Progenitor cell of endocrine pancreas (in vitro differentiated cells): ENCODE results near the gene CENPS. TPM values are rescaled to one million over a fixed set of nuclear protein-coding genes. Genes with fewer than 3 reads are reported as not detected.

Experiments used
- DNase-seq: peaks from one replicate; pipeline ENCODE4 v3.0.0; 2021; ENCODE audit warnings: low spot score; ENCODE audit not compliant: unreplicated experiment
- H3K27ac Mint-ChIP-seq: 2 replicates; pipeline ENCODE4 v1.8.0; 2021; ENCODE audit warnings: mild to moderate bottlenecking, moderate library complexity, mixed read lengths
- H3K27me3 Mint-ChIP-seq: 2 replicates; pipeline ENCODE4 v1.8.0; 2021; ENCODE audit warnings: mixed read lengths
- H3K36me3 Mint-ChIP-seq: 2 replicates; pipeline ENCODE4 v1.8.0; 2022; ENCODE audit warnings: mixed read lengths; ENCODE audit not compliant: insufficient read depth
- H3K4me1 Mint-ChIP-seq: 2 replicates; pipeline ENCODE4 v1.8.0; 2021; ENCODE audit warnings: low read depth, mixed read lengths
- H3K4me3 Mint-ChIP-seq: 2 replicates; pipeline ENCODE4 v1.8.0; 2021; ENCODE audit warnings: low read depth, mild to moderate bottlenecking, moderate library complexity, mixed read lengths
- H3K9me3 Mint-ChIP-seq: 2 replicates; pipeline ENCODE4 v1.8.0; 2021; ENCODE audit warnings: low read depth, mixed read lengths
- CTCF ChIP-seq: fragments of 200-600 bp; sonication (generic); IDR thresholded peaks from one replicate; pipeline ENCODE4 v1.5.0; 2021; ENCODE audit warnings: antibody characterized with exemption, mild to moderate bottlenecking; ENCODE audit not compliant: unreplicated experiment
- total RNA-seq: library from RNA; stranded (reverse); gene quantifications from 2 replicates; pipeline ENCODE4 v1.2.1, GENCODE V29; 2021

CENPS gene
- total RNA-seq, 1 donor from 2014 or later = 22.2 TPM

DNA sequence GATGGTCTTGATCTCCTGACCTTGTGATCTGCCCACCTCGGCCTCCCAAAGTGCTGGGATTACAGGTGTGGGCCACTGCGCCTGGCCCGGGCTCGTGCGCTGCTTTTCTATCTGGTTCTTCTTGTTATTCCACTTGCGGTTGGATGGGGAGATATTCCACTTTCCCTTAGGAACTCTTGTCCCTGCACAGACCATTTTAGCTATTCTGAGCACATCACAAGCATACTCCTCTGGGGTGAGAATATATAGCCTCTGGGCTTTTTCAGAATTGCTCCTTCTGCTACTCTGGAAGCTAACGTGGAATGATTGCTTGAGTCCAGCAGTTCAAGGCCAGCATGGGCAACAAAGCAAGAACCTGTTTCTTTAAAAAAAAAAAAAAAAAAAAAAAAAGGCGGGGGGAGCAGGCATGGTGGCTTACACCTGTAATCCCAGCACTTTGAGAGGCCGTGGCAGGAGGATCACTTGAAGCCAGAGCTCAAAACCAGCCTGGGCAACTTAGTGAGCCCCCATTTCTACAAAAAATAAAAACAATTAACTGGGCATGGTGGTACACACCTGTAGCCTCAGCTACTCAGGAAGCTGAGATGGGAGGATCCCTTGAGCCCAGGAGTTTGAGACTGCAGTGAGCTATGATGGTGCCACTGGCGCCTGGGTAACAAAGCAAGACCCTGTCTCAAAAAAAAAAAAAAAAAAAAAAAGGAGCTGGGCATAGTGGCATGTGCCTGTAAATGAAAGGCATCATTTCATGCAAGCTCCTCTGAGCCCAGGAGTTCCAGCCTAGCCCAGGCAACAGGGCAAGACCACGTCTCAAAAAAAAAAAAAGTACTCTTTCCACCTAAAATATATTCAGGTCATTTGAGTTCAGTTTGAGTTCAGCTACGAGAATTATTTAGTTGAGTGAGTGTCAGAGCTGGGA is 43.2 kb upstream of the CENPS start:
- no peak for TF ChIP-seq CTCF
- no peaks in the 10 kb centered on the region for H3K27me3 Mint-ChIP-seq
- H3K4me3 Mint-ChIP-seq = no peak overlapping the region
- no peak for DNase-seq
- H3K9me3 Mint-ChIP-seq = no peaks in the 10 kb centered on the region
- peak overlapping the region; percentile 67 for H3K27ac Mint-ChIP-seq
- H3K36me3 Mint-ChIP-seq = peaks cover 17% of the 10 kb centered on the region
- peaks cover 6% of the 10 kb centered on the region for H3K4me1 Mint-ChIP-seq

- no peaks in the 10 kb centered on the region for H3K27me3 Mint-ChIP-seq
- DNase-seq = no peak
- no peak for TF ChIP-seq CTCF
- H3K4me3 Mint-ChIP-seq = no peak overlapping the region
- H3K36me3 Mint-ChIP-seq = peaks cover 14% of the 10 kb centered on the region
- H3K9me3 Mint-ChIP-seq = no peaks in the 10 kb centered on the region
- H3K4me1 Mint-ChIP-seq = peaks cover 6% of the 10 kb centered on the region
- peak overlapping the region; percentile 45 for H3K27ac Mint-ChIP-seq
These were observed 42.4 kb upstream of the CENPS start for GRCh38 chr1:10387677-10388386.

DNA sequence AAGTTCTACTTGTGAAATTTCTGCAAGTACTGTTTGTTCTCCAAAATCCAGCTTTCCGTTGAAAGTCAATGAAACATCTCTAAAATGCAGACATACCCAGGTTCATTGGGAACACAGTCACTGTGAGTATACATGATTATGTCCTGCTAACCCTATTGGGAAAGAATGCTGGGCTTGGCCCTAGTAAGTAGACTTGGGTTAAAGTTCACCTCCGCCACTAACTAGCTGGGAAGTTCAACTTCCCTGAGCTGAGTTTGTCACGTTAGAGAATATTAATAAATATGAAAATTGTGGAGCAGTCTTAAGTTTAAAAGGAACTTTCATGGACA is 41.9 kb upstream of the CENPS start:
- H3K27me3 Mint-ChIP-seq = no peaks in the 10 kb centered on the region
- H3K4me1 Mint-ChIP-seq = peaks cover 6% of the 10 kb centered on the region
- no peaks in the 10 kb centered on the region for H3K9me3 Mint-ChIP-seq
- DNase-seq = no peak
- peaks cover 12% of the 10 kb centered on the region for H3K36me3 Mint-ChIP-seq
- TF ChIP-seq CTCF = no peak
- peak overlapping the region; percentile 45 for H3K27ac Mint-ChIP-seq
- no peak overlapping the region for H3K4me3 Mint-ChIP-seq

- H3K9me3 Mint-ChIP-seq = peaks cover 4% of the 10 kb centered on the region
- TF ChIP-seq CTCF = no peak
- H3K36me3 Mint-ChIP-seq = peaks cover 11% of the 10 kb centered on the region
- H3K4me3 Mint-ChIP-seq = no peak overlapping the region
- H3K4me1 Mint-ChIP-seq = peaks cover 6% of the 10 kb centered on the region
- no peak for DNase-seq
- no peaks in the 10 kb centered on the region for H3K27me3 Mint-ChIP-seq
- no peak overlapping the region for H3K27ac Mint-ChIP-seq
These were observed 40.8 kb upstream of the CENPS start for GRCh38 chr1:10389271-10389973.

- Mint-ChIP-seq H3K9me3 (peaks cover 4% of the 10 kb centered on the region), H3K4me3 (peak overlapping the region; percentile 23), H3K36me3 (peaks cover 9% of the 10 kb centered on the region), H3K4me1 (peaks cover 14% of the 10 kb centered on the region), H3K27me3 (no peaks in the 10 kb centered on the region), H3K27ac (no peak overlapping the region)
- TF ChIP-seq CTCF = no peak
- no peak for DNase-seq
These were observed 33.4 kb upstream of the CENPS start for GRCh38 chr1:10396870-10397269.
